Measurements from ENCODE around the gene SMPD3. TPM values are rescaled to one million over a fixed set of nuclear protein-coding genes. Genes with fewer than 3 reads are reported as not detected.

SMPD3 gene
- 1.3 TPM in 2 replicates for total RNA-seq (2011; cell fraction: chromatin; rRNA removed; ENCODE audit: low replicate concordance)
- 1.0 and 1.4 TPM in 2 replicates for total RNA-seq (2011; cell fraction: nucleolus; rRNA removed)
- total RNA-seq (2011; cell fraction: nucleoplasm; rRNA removed), result 0.81 and 1.8 TPM in 2 replicates
- total RNA-seq (2014; rRNA removed) (0.64 and 1.2 TPM in 2 replicates), total RNA-seq (2014; rRNA removed; fragmentation: Illumina TruSeq; extraction: Trizol) (0.11 TPM in 1 of 2 replicates, not detected in the other), total RNA-seq (2015; rRNA removed; fragmentation: Illumina TruSeq; extraction: Trizol) (0.23 and 0.72 TPM in 2 replicates), total RNA-seq (2021) (0.94 and 1.2 TPM in 2 replicates), polyA plus RNA-seq (2011; rRNA removed) (0.12 and 0.18 TPM in 2 replicates), polyA plus RNA-seq (2014; fragmentation: Illumina TruSeq; extraction: Trizol) (0.12 and 1.00 TPM in 2 replicates), polyA plus RNA-seq (2014; fragmentation: Nextera tagmentation; extraction: Ambion mirVana) (under 1 TPM; 0.03 to 0.08 TPM), polyA plus RNA-seq (2014; rRNA removed) (0.19 and 0.42 TPM in 2 replicates), polyA minus RNA-seq (2011; rRNA and poly(A)+ RNA removed) (not detected in 2 replicates), Bru-seq, nascent RNA (percentile 15 among the genes with signal in this experiment), BruChase-seq, experiment 1, labeled RNA remaining after a 2-hour chase (percentile 9 among the genes with signal in this experiment), BruChase-seq, experiment 2, labeled RNA remaining after a 6-hour chase (percentile 13 among the genes with signal in this experiment)
- 0.07 and 0.33 TPM in 2 replicates for polyA plus RNA-seq (2011; cell fraction: cytosol; rRNA removed)
- 0.50 and 0.63 TPM in 2 replicates for polyA plus RNA-seq (2011; cell fraction: nucleus; rRNA removed)
- polyA plus RNA-seq (2012), result 0.94 and 3.7 TPM in 2 replicates
- 0.19 TPM in 1 of 2 replicates, not detected in the other for polyA minus RNA-seq (2011; cell fraction: cytosol; rRNA and poly(A)+ RNA removed)
- polyA minus RNA-seq (2011; cell fraction: nucleus; rRNA and poly(A)+ RNA removed), result 0.40 TPM in 1 of 2 replicates, not detected in the other
- long read RNA-seq, experiment 1, result 0 reads
- long read RNA-seq, experiment 2, result 0 reads
- long read RNA-seq, experiment 3, result 0 reads

GRCh38 chr16:68448360-68448970 is at the start of gene SMPD3:
SMPD3 (minus strand) TSS chr16:68448508; CDS start chr16:68372181, 76,327 bp downstream.
- H3K27me3 ChIP-seq (ENCODE audit: control insufficient read depth in 2 of 2, insufficient read depth in 2 of 2, low read length in 2 of 2), result 0 out of 5 replicates have a peak, but pooled peaks cover 0 to 5% of the 10 kb centered on the region in 2 experiments
- no TSS peak for BruUV-seq (replicated peaks)
- H3K36me3 ChIP-seq (ENCODE audit: control insufficient read depth, insufficient read depth, low read length), result no peaks in the 10 kb centered on the region
- POLR2A ChIA-PET, result interaction anchor here (0.9 to 1.3 kb wide), 2 partner anchors 14 to 23 kb away, joined by 4 to 10 read pairs; no protein-coding TSS in a partner anchor
- in situ Hi-C loops (cut with MboI), result no loop called here
- FAIRE-seq, result peak; percentile 78
- H4K20me1 ChIP-seq (replicated peaks; ENCODE audit: control insufficient read depth, insufficient read depth, low read length), result no peaks in the 10 kb centered on the region
- CTCF ChIA-PET (ENCODE audit: low intra/inter-chr PET ratio), result no interaction called here
- H3K4me2 ChIP-seq (ENCODE audit: insufficient read depth, low read length), result 0 out of 2 replicates have a peak within 1 kb of the TSS, but pooled peaks have one; percentile 22
- no peaks in the 10 kb centered on the region for H3K9me1 ChIP-seq (ENCODE audit: control insufficient read depth, insufficient read depth, low read length)
- intact Hi-C loops (cut with micrococcal nuclease), result no loop called here
- 0 out of 4 replicates have a peak within 1 kb of the TSS, but pooled peaks of 1 of the 2 experiments have one; percentile 23 for H3K9ac ChIP-seq (ENCODE audit: insufficient read depth in 1 of 2, low read depth in 2 of 2, low read length in 2 of 2)
- no peak within 1 kb of the TSS for H2AFZ ChIP-seq (ENCODE audit: low read depth, low read length)
- DNase-seq (ENCODE audit: extremely low read depth in 1 of 4, low spot score in 3 of 4), result peak; percentile 90 to 96 (median 92)
- no peak within 1 kb of the TSS for H3K27ac ChIP-seq (ENCODE audit: extremely low read depth, low read depth, low read length)
- H3K9me3 ChIP-seq (replicated peaks; ENCODE audit: control insufficient read depth, insufficient read depth, low read depth, low read length), result no peaks in the 10 kb centered on the region
- peaks cover 2 to 22% of the 10 kb centered on the region in 2 experiments; a peak in 2 of 5 replicates for H3K4me1 ChIP-seq (replicated peaks in 1 of 2; ENCODE audit: control insufficient read depth in 2 of 2, insufficient read depth in 2 of 2, low read length in 2 of 2)
- H3K79me2 ChIP-seq (ENCODE audit: control insufficient read depth, insufficient read depth, low read length), result no peaks in the 10 kb centered on the region
- H3K4me3 ChIP-seq, result peak within 1 kb of the TSS; percentile 13; the same call in 1 of the 2 replicates
- peak; percentile 98 for ATAC-seq
- WGBS (ENCODE audit: insufficient coverage, low coverage, missing lambda C conversion rate), result 13% methylated on average over 41 of the region's 59 CpGs
- TF ChIP-seq ZNF12 (CRISPR knock-in tag; IDR thresholded peaks at IDR 0.05), result no peak
- no peak for TF ChIP-seq HMBOX1 (IDR thresholded peaks at IDR 0.05)
- TF ChIP-seq ETS2 (tag; IDR thresholded peaks at IDR 0.05; ENCODE audit: borderline replicate concordance, poor library complexity, severe bottlenecking), result no peak
- TF ChIP-seq REST (IDR thresholded peaks at IDR 0.05; ENCODE audit: borderline replicate concordance), result peak; percentile 98
- peak; percentile 97 for TF ChIP-seq REST (CRISPR knock-in tag; IDR thresholded peaks at IDR 0.05; ENCODE audit: low read depth)
- peak; percentile 58; the same call in 1 of the 2 replicates for TF ChIP-seq L3MBTL2 (IDR thresholded peaks at IDR 0.05)
- no peak for TF ChIP-seq SUPT5H (IDR thresholded peaks at IDR 0.05)
- no peak for TF ChIP-seq TAF7 (tag; IDR thresholded peaks at IDR 0.05)
- TF ChIP-seq PCBP1 (IDR thresholded peaks at IDR 0.05; ENCODE audit: low read depth, low read length, poor library complexity, severe bottlenecking), result no peak
